ENCODE results near the gene TOR1B.

- TF ChIP-seq CTCF (IDR thresholded peaks at IDR 0.05; ENCODE audit: low read depth, low read length) (no peak), EZH2phosphoT487 (IDR thresholded peaks at IDR 0.05; ENCODE audit: low read depth) (no peak)
Observed at GRCh38 chr9:129835128-129835859, 32.3 kb downstream of the TOR1B start, which contains the start of the genes C9orf78 and USP20.
